ENCODE measurements around the gene ENOX1.

ENOX1 gene

GRCh38 chr13:43584751-43585150 is 202.0 kb downstream of the ENOX1 start:
- DNase-seq, result no peak

GRCh38 chr13:43583321-43583720 is 203.5 kb downstream of the ENOX1 start:
- DNase-seq, result no peak

- no peak for DNase-seq
Observed at GRCh38 chr13:43580280-43580679, 206.5 kb downstream of the ENOX1 start.

GRCh38 chr13:43579321-43579720 is 207.5 kb downstream of the ENOX1 start:
- DNase-seq, result no peak

- no peak for DNase-seq
Observed at GRCh38 chr13:43574605-43575004, 212.2 kb downstream of the ENOX1 start.

- no peak for DNase-seq
Observed at GRCh38 chr13:43573802-43574514, 212.8 kb downstream of the ENOX1 start.

- no peak for DNase-seq
Observed at GRCh38 chr13:43573361-43573740, 213.4 kb downstream of the ENOX1 start.

- DNase-seq, result no peak
Observed at GRCh38 chr13:43572656-43573360, 214.0 kb downstream of the ENOX1 start.

- no peak for DNase-seq
Observed at GRCh38 chr13:43569658-43570057, 217.1 kb downstream of the ENOX1 start.

GRCh38 chr13:43567608-43568007 is 219.2 kb downstream of the ENOX1 start:
- no peak for DNase-seq

- DNase-seq, result no peak
Observed at GRCh38 chr13:43564952-43565351, 221.8 kb downstream of the ENOX1 start.

GRCh38 chr13:43561081-43561480 is 225.7 kb downstream of the ENOX1 start:
- no peak for DNase-seq

- no peak for DNase-seq
Observed at GRCh38 chr13:43558939-43559338, 227.8 kb downstream of the ENOX1 start.

- DNase-seq, result no peak
Observed at GRCh38 chr13:43558326-43558725, 228.4 kb downstream of the ENOX1 start.

GRCh38 chr13:43555667-43556066 is 231.1 kb downstream of the ENOX1 start:
- DNase-seq, result no peak

- DNase-seq, result no peak
Observed at GRCh38 chr13:43551897-43552456, 234.8 kb downstream of the ENOX1 start.

- DNase-seq, result no peak
Observed at GRCh38 chr13:43546816-43547215, 240.0 kb downstream of the ENOX1 start.

- no peak for DNase-seq
Observed at GRCh38 chr13:43546251-43546650, 240.5 kb downstream of the ENOX1 start.

- DNase-seq, result no peak
Observed at GRCh38 chr13:43545317-43545874, 241.4 kb downstream of the ENOX1 start.

- DNase-seq, result no peak
Observed at GRCh38 chr13:43544631-43545030, 242.1 kb downstream of the ENOX1 start.

GRCh38 chr13:43544011-43544410 is 242.8 kb downstream of the ENOX1 start:
- no peak for DNase-seq

- no peak for DNase-seq
Observed at GRCh38 chr13:43543331-43543730, 243.4 kb downstream of the ENOX1 start.

GRCh38 chr13:43537124-43537523 is 249.6 kb downstream of the ENOX1 start:
- DNase-seq, result no peak

GRCh38 chr13:43529796-43530195 is 257.0 kb downstream of the ENOX1 start:
- DNase-seq, result no peak
